Mucosa of descending colon (tissue), 3 donors: ENCODE measurements around the gene CHP1. TPM values are rescaled to one million over a fixed set of nuclear protein-coding genes. Genes with fewer than 3 reads are reported as not detected.
"Not testable (repeated sequence)": the region's sequence is repeated elsewhere in the genome, so short reads cannot be mapped to it uniquely, and the experiment has no call there.

Source experiments
- ATAC-seq: fragments of 200-7000 bp; cut with Tn5 transposase; one replicate; pipeline ENCODE4 v1.9.1; 2020; ENCODE audit warnings: mild to moderate bottlenecking, moderate library complexity
- DNase-seq, 3 donors: peaks; one replicate each; pipeline ENCODE4 v3.0.0-alpha.2; 2020
- H3K36me3 ChIP-seq: fragments of 200-600 bp; one replicate; pipeline ENCODE4 v1.8.0; 2021; ENCODE audit warnings: low read depth, mild to moderate bottlenecking
- H3K4me1 ChIP-seq: fragments of 200-600 bp; one replicate; pipeline ENCODE4 v1.8.0; 2021; ENCODE audit warnings: low read depth, mild to moderate bottlenecking
- H3K4me3 ChIP-seq: fragments of 200-600 bp; one replicate; pipeline ENCODE4 v1.8.0; 2021; ENCODE audit warnings: mild to moderate bottlenecking
- H3K9me3 ChIP-seq: fragments of 200-600 bp; one replicate; pipeline ENCODE4 v1.8.0; 2021; ENCODE audit warnings: mild to moderate bottlenecking
- intact Hi-C, 2 donors: fragments of 100-400 bp; cut with DNase I in 1 of 2; cut with micrococcal nuclease in 1 of 2; formaldehyde crosslinking; loops; one replicate each; pipeline versions ENCODE4 v1.11.0 to v1.11.1; 2022; cut with DNase I, micrococcal nuclease
- total RNA-seq, 3 donors: library from RNA; stranded (reverse); fragmentation: NEBNext Ultra II Directional in 2 of 3; extraction: Animal tissue kit (Norgen Biotek cat#: 25700) in 2 of 3; gene quantifications; one replicate each; pipeline versions ENCODE4 v1.2.1 to v1.2.4, GENCODE V29; 2021 to 2023
- TF ChIP-seq, protein P1 (sequence below): fragments of 200-600 bp; IDR thresholded peaks from one replicate; pipeline ENCODE4 v1.8.0; 2022; ENCODE audit warnings: antibody characterized with exemption, mild to moderate bottlenecking
- donor health status: DM: no; HTN: no; CAD: no; lungs with moderate emphysema.
- donor health status: DM: no; HTN: no; CAD: no.
- donor health status: DM: no; HTN: yes; CAD: no.

CHP1 gene
- total RNA-seq, 3 donors from 2014 or later, result 233 to 461 (median 354) TPM

DNA sequence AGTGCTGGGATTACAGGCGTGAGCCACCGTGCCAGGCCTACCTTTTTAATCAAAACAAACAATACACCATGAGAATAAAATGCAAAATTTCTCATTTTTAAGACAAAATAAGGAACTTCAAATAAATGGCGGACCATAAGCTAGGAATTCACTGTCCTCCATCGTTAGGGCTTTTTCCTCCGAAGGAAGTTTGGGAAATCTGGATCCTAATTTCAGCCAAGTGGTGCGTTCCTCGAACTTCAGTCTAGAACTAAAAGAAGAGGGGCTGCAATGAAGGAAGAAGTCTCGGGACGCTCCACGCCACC, 771 bp upstream of the CHP1 start:
- intact Hi-C loops, result no loop called here
- ATAC-seq (no peak), DNase-seq (no peak)
- TF ChIP-seq, protein P1, sequence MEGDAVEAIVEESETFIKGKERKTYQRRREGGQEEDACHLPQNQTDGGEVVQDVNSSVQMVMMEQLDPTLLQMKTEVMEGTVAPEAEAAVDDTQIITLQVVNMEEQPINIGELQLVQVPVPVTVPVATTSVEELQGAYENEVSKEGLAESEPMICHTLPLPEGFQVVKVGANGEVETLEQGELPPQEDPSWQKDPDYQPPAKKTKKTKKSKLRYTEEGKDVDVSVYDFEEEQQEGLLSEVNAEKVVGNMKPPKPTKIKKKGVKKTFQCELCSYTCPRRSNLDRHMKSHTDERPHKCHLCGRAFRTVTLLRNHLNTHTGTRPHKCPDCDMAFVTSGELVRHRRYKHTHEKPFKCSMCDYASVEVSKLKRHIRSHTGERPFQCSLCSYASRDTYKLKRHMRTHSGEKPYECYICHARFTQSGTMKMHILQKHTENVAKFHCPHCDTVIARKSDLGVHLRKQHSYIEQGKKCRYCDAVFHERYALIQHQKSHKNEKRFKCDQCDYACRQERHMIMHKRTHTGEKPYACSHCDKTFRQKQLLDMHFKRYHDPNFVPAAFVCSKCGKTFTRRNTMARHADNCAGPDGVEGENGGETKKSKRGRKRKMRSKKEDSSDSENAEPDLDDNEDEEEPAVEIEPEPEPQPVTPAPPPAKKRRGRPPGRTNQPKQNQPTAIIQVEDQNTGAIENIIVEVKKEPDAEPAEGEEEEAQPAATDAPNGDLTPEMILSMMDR, result no peak
- H3K36me3 ChIP-seq, result no peaks in the 10 kb centered on the region
- H3K9me3 ChIP-seq, result no peaks in the 10 kb centered on the region
- H3K4me3 ChIP-seq, result no peak overlapping the region
- peaks cover 15% of the 10 kb centered on the region for H3K4me1 ChIP-seq

DNA sequence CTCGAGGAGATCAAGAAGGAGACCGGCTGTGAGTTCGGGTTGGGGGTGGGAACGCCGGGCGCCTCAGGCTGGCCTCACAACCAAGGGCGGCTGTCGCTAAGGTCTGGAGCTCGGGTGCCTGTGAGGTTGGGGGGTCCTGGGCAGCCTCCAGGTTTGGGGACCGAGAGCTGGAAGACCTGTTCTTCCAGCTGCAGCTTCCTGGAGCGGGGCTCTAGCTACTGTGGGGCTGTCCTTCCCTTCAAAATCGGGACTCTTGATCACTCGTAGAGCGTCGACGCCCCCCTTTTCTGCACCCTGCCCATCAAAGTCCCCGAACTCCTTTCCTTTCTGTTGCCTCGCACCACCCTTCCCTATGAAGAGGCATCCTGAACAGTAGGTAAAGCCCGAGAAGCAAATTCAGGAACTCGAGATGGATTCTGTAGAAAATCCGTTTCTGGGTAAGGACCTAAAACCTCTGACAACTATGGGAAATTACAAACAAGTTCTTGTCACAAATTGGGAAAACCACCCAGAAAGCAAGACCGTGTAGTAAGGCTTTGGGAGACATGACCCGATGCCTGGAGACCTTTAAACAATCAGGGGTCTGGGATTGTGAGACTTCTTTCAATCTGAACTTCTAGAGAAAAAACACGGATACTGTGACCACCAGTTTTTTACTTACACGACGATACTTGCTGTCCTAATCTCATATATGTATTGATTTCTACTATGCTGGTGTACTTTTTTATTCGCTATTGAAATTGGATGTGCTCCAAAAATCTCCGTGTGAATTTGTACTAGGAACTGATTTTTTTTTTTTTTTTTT, 556 bp downstream of the CHP1 start:
- intact Hi-C loops, result no loop called here
- peaks cover 15% of the 10 kb centered on the region for H3K4me1 ChIP-seq
- TF ChIP-seq, protein P1, result no peak
- no peaks in the 10 kb centered on the region for H3K36me3 ChIP-seq
- ATAC-seq (peak; percentile 14), DNase-seq (no peak)
- no peaks in the 10 kb centered on the region for H3K9me3 ChIP-seq
- H3K4me3 ChIP-seq, result peak overlapping the region; percentile 83

DNA sequence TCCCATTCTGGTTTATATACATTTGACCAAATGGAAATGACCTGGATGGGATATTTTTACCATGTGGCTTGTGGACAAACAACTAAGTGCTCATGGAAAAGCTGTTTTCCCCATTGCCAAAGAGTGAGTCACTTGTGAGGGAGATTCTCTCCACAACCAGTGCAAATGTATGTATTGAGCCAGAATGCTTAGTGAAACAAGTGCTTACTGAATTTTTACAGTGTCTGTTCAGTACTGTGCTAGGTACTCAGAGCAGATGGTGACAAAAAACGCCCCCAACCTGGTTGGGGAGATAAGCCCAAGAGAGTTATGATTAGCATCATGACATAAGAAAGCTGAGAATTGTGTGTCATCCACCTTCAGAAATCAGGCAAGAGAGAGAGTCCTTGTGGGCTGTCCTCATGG, 2.3 kb downstream of the CHP1 start:
- intact Hi-C loops, result no loop called here
- peaks cover 15% of the 10 kb centered on the region for H3K4me1 ChIP-seq
- ATAC-seq (no peak), DNase-seq (no peak)
- H3K4me3 ChIP-seq, result no peak overlapping the region
- no peaks in the 10 kb centered on the region for H3K36me3 ChIP-seq
- TF ChIP-seq, protein P1, result no peak
- H3K9me3 ChIP-seq, result no peaks in the 10 kb centered on the region

DNA sequence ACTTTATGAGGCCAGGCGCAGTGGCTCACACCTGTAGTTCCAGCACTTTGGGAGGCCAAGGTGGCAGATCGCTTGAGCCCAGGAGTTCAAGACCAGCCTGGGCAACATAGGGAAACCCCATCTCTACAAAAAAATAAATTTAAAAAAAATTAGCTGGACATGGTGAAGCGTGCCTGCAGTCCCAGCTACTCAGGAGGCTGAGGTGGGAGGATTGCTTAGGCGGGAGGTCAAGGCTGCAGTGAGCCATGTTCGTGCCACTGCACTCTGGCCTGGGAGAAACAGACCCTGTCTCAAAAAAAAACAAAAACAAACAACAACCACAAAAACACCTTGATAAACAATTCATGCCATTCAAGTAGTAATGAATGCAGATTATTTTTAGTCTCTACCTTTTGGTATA, 4.2 kb downstream of the CHP1 start:
- H3K9me3 ChIP-seq, DNase-seq, H3K4me3 ChIP-seq, ATAC-seq, H3K36me3 ChIP-seq, intact Hi-C loops: not testable (repeated sequence)
- H3K4me1 ChIP-seq, result peaks cover 16% of the 10 kb centered on the region

DNA sequence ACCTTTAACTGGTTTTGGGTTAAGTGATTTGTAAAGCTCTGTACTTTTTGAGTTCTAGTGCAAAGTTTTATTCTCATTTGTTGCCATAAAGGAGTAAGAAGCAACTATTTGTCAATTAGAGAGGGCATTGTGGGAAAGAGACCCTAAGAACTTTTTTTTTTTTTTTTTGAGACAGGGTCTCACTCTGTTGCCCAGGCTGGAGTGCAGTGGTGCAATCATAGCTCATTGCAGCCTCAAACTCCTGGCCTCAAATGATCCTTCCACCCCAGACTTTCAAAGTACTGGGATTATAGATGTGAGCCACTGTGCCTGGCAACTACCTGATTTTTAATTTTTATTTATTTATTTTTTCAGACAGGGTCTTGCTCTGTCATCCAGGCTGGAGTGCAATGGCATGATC, 4.9 kb downstream of the CHP1 start:
- Histone ChIP-seq H3K4me1 (peaks cover 23% of the 10 kb centered on the region), H3K36me3 (no peaks in the 10 kb centered on the region), H3K4me3 (no peak overlapping the region), H3K9me3 (no peaks in the 10 kb centered on the region)
- DNase-seq, result no peak
- ATAC-seq, result no peak
- TF ChIP-seq, protein P1, result no peak
- intact Hi-C loops, result no loop called here

DNA sequence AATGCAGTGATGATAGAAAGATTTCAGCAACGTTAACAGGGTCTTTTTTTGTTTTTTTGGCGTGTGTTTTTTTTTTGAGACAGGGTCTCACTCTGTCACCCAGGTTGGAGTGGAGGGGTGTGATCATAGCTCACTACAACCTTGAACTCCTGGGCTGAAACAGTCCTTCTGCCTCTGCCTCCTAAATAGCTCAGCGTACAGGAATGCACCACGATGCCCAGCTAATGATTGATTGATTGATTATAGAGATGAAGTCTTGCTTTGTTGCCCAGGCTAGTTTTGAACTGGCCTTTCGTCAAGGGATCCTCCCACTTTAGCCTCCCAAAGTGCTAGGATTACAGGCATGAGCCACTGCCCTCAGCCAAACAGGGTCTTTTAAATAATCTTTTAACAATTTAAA, 7.0 kb downstream of the CHP1 start:
- H3K4me1 ChIP-seq, result peaks cover 27% of the 10 kb centered on the region
- TF ChIP-seq, protein P1, result no peak
- intact Hi-C loops, result no loop called here

More for the DNA sequence above, 7.0 kb downstream of the CHP1 start:
- DNase-seq (no peak), ATAC-seq (no peak)
- Histone ChIP-seq H3K4me3 (no peak overlapping the region), H3K9me3 (no peaks in the 10 kb centered on the region), H3K36me3 (no peaks in the 10 kb centered on the region)
